ENCODE data around the gene CSN3.

Gene CSN3

GRCh38 chr4:70297576-70297975 lies 55.2 kb downstream of the CSN3 start:
- DNase-seq, result no peak

GRCh38 chr4:70298051-70298450 lies 55.7 kb downstream of the CSN3 start:
- no peak for DNase-seq

- no peak for DNase-seq
Observed at GRCh38 chr4:70299643-70300042, 57.2 kb downstream of the CSN3 start.

- no peak for DNase-seq
Observed at GRCh38 chr4:70300215-70300614, 57.8 kb downstream of the CSN3 start.
